Measurements from ENCODE around the gene ACTBL2.
"Not testable (repeated sequence)": the region's sequence is repeated elsewhere in the genome, so short reads cannot be mapped to it uniquely, and the experiment has no call there.

Gene ACTBL2

GRCh38 chr5:57494104-57495098 is 11.8 kb upstream of the ACTBL2 start:
- DNase-seq (ENCODE audit: low spot score): peak; percentile 85

GRCh38 chr5:57493034-57493433 is 10.4 kb upstream of the ACTBL2 start:
- DNase-seq (ENCODE audit: low spot score): no peak

- no peak for DNase-seq (ENCODE audit: low spot score)
These were observed 10.0 kb upstream of the ACTBL2 start for GRCh38 chr5:57492632-57493031.

- no peak for DNase-seq (ENCODE audit: low spot score)
These were observed 8.9 kb upstream of the ACTBL2 start for GRCh38 chr5:57491369-57491965.

- DNase-seq (ENCODE audit: low spot score): peak; percentile 45
These were observed 5.8 kb upstream of the ACTBL2 start for GRCh38 chr5:57488215-57488955.

GRCh38 chr5:57486027-57486602 is 3.5 kb upstream of the ACTBL2 start:
- no peak for DNase-seq (ENCODE audit: low spot score)

- no peak for DNase-seq (ENCODE audit: low spot score)
These were observed 3.8 kb downstream of the ACTBL2 start for GRCh38 chr5:57478826-57479225.

GRCh38 chr5:57476601-57477056 is 6.0 kb downstream of the ACTBL2 start:
- no peak for DNase-seq (ENCODE audit: low spot score)

- DNase-seq (ENCODE audit: low spot score): no peak
These were observed 12.3 kb downstream of the ACTBL2 start for GRCh38 chr5:57470339-57470738.

- peak; percentile 29 for DNase-seq (ENCODE audit: low spot score)
These were observed 14.0 kb downstream of the ACTBL2 start for GRCh38 chr5:57468481-57469163.

GRCh38 chr5:57466544-57466943 is 16.1 kb downstream of the ACTBL2 start:
- no peak for DNase-seq (ENCODE audit: low spot score)

- DNase-seq (ENCODE audit: low spot score): not testable (repeated sequence)
These were observed 22.6 kb downstream of the ACTBL2 start for GRCh38 chr5:57460056-57460455.

- DNase-seq (ENCODE audit: low spot score): no peak
These were observed 24.2 kb downstream of the ACTBL2 start for GRCh38 chr5:57458443-57458842.

- DNase-seq (ENCODE audit: low spot score): no peak
These were observed 26.0 kb downstream of the ACTBL2 start for GRCh38 chr5:57456531-57457135.

- DNase-seq (ENCODE audit: low spot score): no peak
These were observed 26.8 kb downstream of the ACTBL2 start for GRCh38 chr5:57455511-57456455.

- no peak for DNase-seq (ENCODE audit: low spot score)
These were observed 27.7 kb downstream of the ACTBL2 start for GRCh38 chr5:57454896-57455295.

- no peak for DNase-seq (ENCODE audit: low spot score)
These were observed 28.9 kb downstream of the ACTBL2 start for GRCh38 chr5:57453728-57454127.

GRCh38 chr5:57452885-57453284 is 29.7 kb downstream of the ACTBL2 start:
- DNase-seq (ENCODE audit: low spot score): no peak

GRCh38 chr5:57450991-57451876 is 31.4 kb downstream of the ACTBL2 start:
- DNase-seq (ENCODE audit: low spot score): no peak
